CD4-positive, alpha-beta memory T cell (primary cell): ENCODE results near the gene ST7L. TPM values are rescaled to one million over a fixed set of nuclear protein-coding genes. Genes with fewer than 3 reads are reported as not detected.

ENCODE experiments used
- CTCF ChIA-PET: fragments of 350-600 bp; sonication (Branson Sonifier 250); formaldehyde crosslinking; loops from one replicate; lab custom pipeline; 2021; ENCODE audit warnings: inconsistent platforms; ENCODE audit not compliant: partially characterized antibody; lab: Charles Lee
- POLR2A ChIA-PET: fragments of 350-600 bp; sonication (Branson Sonifier 250); formaldehyde crosslinking; loops from one replicate; lab custom pipeline; 2021; ENCODE audit not compliant: partially characterized antibody; lab: Charles Lee
- DNase-seq, 5 donors: peaks; one replicate each; pipeline versions ENCODE4 v3.0.0 to v3.0.0-alpha.2; 2020 to 2022; ENCODE audit warnings: mixed read lengths in 1 of 5
- H3K27ac ChIP-seq: one replicate; pipeline ENCODE4 v1.7.0; 2013; ENCODE audit warnings: low read depth, low read length
- H3K27me3 ChIP-seq: 2 replicates; pipeline ENCODE4 v1.7.0; 2013; ENCODE audit warnings: mild to moderate bottlenecking, low read length, moderate library complexity; ENCODE audit not compliant: insufficient read depth
- H3K36me3 ChIP-seq: 2 replicates; pipeline ENCODE4 v1.7.0; 2013; ENCODE audit warnings: mild to moderate bottlenecking, low read length, moderate library complexity; ENCODE audit not compliant: insufficient read depth
- H3K4me1 ChIP-seq: 2 replicates; pipeline ENCODE4 v1.7.0; 2013; ENCODE audit warnings: mild to moderate bottlenecking, low read length, moderate library complexity; ENCODE audit not compliant: insufficient read depth
- H3K4me3 ChIP-seq, 2 donors: one replicate each; pipeline ENCODE4 v1.7.0; 2013; ENCODE audit warnings: low read length in 2 of 2, mild to moderate bottlenecking in 1 of 2
- H3K9me3 ChIP-seq, 2 donors: one replicate each; pipeline ENCODE4 v1.7.0; 2013; ENCODE audit warnings: low read length in 2 of 2, control low read depth in 1 of 2; ENCODE audit not compliant: control insufficient read depth in 1 of 2
- H3K27ac Mint-ChIP-seq, 7 donors: one replicate each; pipeline ENCODE4 v1.8.0; 2020 to 2021; ENCODE audit warnings: mixed read lengths in 7 of 7, mild to moderate bottlenecking in 6 of 7, inconsistent platforms in 3 of 7, moderate library complexity in 3 of 7
- H3K27me3 Mint-ChIP-seq, 2 donors: one replicate each; pipeline ENCODE4 v1.8.0; 2020 to 2021; ENCODE audit warnings: mixed read lengths in 2 of 2
- H3K36me3 Mint-ChIP-seq, 2 donors: one replicate each; pipeline ENCODE4 v1.8.0; 2020 to 2021; ENCODE audit warnings: mixed read lengths in 2 of 2, inconsistent platforms in 1 of 2, mild to moderate bottlenecking in 1 of 2
- H3K4me1 Mint-ChIP-seq, 4 donors: one replicate each; pipeline ENCODE4 v1.8.0; 2020 to 2021; ENCODE audit warnings: mixed read lengths in 4 of 4, mild to moderate bottlenecking in 1 of 4
- H3K4me3 Mint-ChIP-seq, 8 donors: one replicate each; pipeline ENCODE4 v1.8.0; 2020 to 2021; ENCODE audit warnings: mixed read lengths in 8 of 8, mild to moderate bottlenecking in 7 of 8, moderate library complexity in 6 of 8, inconsistent platforms in 3 of 8
- H3K9me3 Mint-ChIP-seq, 8 donors: one replicate each; pipeline ENCODE4 v1.8.0; 2020 to 2021; ENCODE audit warnings: mixed read lengths in 8 of 8, mild to moderate bottlenecking in 5 of 8, inconsistent platforms in 3 of 8, moderate library complexity in 1 of 8
- intact Hi-C: fragments of 100-400 bp; cut with micrococcal nuclease; formaldehyde crosslinking; loops from one replicate; pipeline ENCODE4 v1.15.1; 2023
- polyA plus RNA-seq, 2 donors: library from polyadenylated mRNA; unstranded; fragments of 300-500 nt; fragmentation: Illumina TruSeq; gene quantifications; one replicate each; pipeline ENCODE4 v1.2.3, GENCODE V29; 2021
- total RNA-seq, 2 experiments: library from RNA; stranded (reverse); gene quantifications; one replicate each; pipeline ENCODE4 v1.2.3, GENCODE V29; 2021

ST7L gene
- total and polyA plus RNA-seq, 4 experiments from 2014 or later, result 10.9 to 27.2 (median 19.1) TPM

- Histone ChIP-seq H3K36me3 (no peaks in the 10 kb centered on the region), H3K4me1 (peaks cover 13% of the 10 kb centered on the region), H3K27ac (no peak overlapping the region), H3K9me3 (no peaks in the 10 kb centered on the region), H3K27me3 (no peaks in the 10 kb centered on the region), H3K4me3 (no peak overlapping the region)
- POLR2A ChIA-PET, result no interaction called here
- Mint-ChIP-seq H3K27ac (peak overlapping the region in 1 of 7 donors; percentile 1), H3K27me3 (peaks cover 0 to 3% of the 10 kb centered on the region in 2 donors), H3K9me3 (no peaks in the 10 kb centered on the region), H3K4me1 (peaks cover 0 to 20% (median 3%) of the 10 kb centered on the region in 4 donors), H3K36me3 (no peaks in the 10 kb centered on the region), H3K4me3 (no peak overlapping the region)
- no peak for DNase-seq
- CTCF ChIA-PET, result interaction anchor here (1.2 to 3.2 kb wide), 2 partner anchors 11 to 561 kb away, joined by 3 to 14 read pairs; partner anchors contain the start of gene LRIG2
- intact Hi-C loops, result no loop called here
Observed at GRCh38 chr1:112511897-112512296, 107.0 kb downstream of the ST7L start.

- CTCF ChIA-PET, result interaction anchor here (1.1 to 3.2 kb wide), 5 partner anchors 9 to 562 kb away, joined by 3 to 14 read pairs (median 3); partner anchors contain the start of gene PPM1J
- Histone ChIP-seq H3K27me3 (peaks cover 3% of the 10 kb centered on the region), H3K36me3 (no peaks in the 10 kb centered on the region), H3K9me3 (no peaks in the 10 kb centered on the region), H3K4me1 (peaks cover 13% of the 10 kb centered on the region), H3K4me3 (no peak overlapping the region), H3K27ac (no peak overlapping the region)
- POLR2A ChIA-PET, result interaction anchor here (3.5 kb wide), 1 partner anchor 108 kb away, joined by 12 read pairs; the partner anchor contains the start of genes CAPZA1 and ST7L
- no peak for DNase-seq
- peak overlapping the region in 4 of 8 donors; percentile 61 to 88 (median 75) for H3K4me3 Mint-ChIP-seq
- intact Hi-C loops, result no loop called here
- H3K27me3 Mint-ChIP-seq, result peaks cover 0 to 3% of the 10 kb centered on the region in 2 donors
- no peaks in the 10 kb centered on the region for H3K9me3 Mint-ChIP-seq
- peak overlapping the region in 1 of 7 donors; percentile 12 for H3K27ac Mint-ChIP-seq
- peaks cover 0 to 20% (median 3%) of the 10 kb centered on the region in 4 donors for H3K4me1 Mint-ChIP-seq
- H3K36me3 Mint-ChIP-seq, result no peaks in the 10 kb centered on the region
Observed at GRCh38 chr1:112510340-112510739, 108.6 kb downstream of the ST7L start.

- CTCF ChIA-PET, result interaction anchor here (1.1 to 3.2 kb wide), 5 partner anchors 8 to 205 kb away, joined by 3 to 14 read pairs (median 6); partner anchors contain the start of gene PPM1J
- no peak for DNase-seq
- Mint-ChIP-seq H3K4me3 (peak overlapping the region; percentile 65 to 88 (median 74)), H3K27ac (peak overlapping the region in 3 of 7 donors; percentile 2 to 61 (median 10)), H3K9me3 (no peaks in the 10 kb centered on the region), H3K4me1 (peaks cover 0 to 20% (median 3%) of the 10 kb centered on the region in 4 donors), H3K27me3 (peaks cover 0 to 4% of the 10 kb centered on the region in 2 donors), H3K36me3 (no peaks in the 10 kb centered on the region)
- intact Hi-C loops, result no loop called here
- POLR2A ChIA-PET, result interaction anchor here (0.6 to 3.5 kb wide), 2 partner anchors 109 to 205 kb away, joined by 4 to 12 read pairs; partner anchors contain the start of genes CAPZA1, PPM1J and ST7L
- peaks cover 13% of the 10 kb centered on the region for H3K4me1 ChIP-seq
- H3K4me3 ChIP-seq, result no peak overlapping the region
- no peaks in the 10 kb centered on the region for H3K36me3 ChIP-seq
- H3K27ac ChIP-seq, result no peak overlapping the region
- peaks cover 4% of the 10 kb centered on the region for H3K27me3 ChIP-seq
- H3K9me3 ChIP-seq, result no peaks in the 10 kb centered on the region
Observed at GRCh38 chr1:112509660-112510178, 109.2 kb downstream of the ST7L start.

- Histone ChIP-seq H3K27me3 (peaks cover 4% of the 10 kb centered on the region), H3K4me3 (peak overlapping the region in 1 of 2 donors; percentile 67), H3K36me3 (no peaks in the 10 kb centered on the region), H3K27ac (no peak overlapping the region), H3K4me1 (peaks cover 13% of the 10 kb centered on the region), H3K9me3 (no peaks in the 10 kb centered on the region)
- intact Hi-C loops, result no loop called here
- peaks cover 0 to 20% (median 3%) of the 10 kb centered on the region in 4 donors for H3K4me1 Mint-ChIP-seq
- peak; percentile 27 to 54 (median 31) for DNase-seq
- H3K9me3 Mint-ChIP-seq, result no peaks in the 10 kb centered on the region
- POLR2A ChIA-PET, result interaction anchor here (0.6 to 3.5 kb wide), 3 partner anchors 109 to 206 kb away, joined by 3 to 12 read pairs (median 4); partner anchors contain the start of genes CAPZA1, PPM1J and ST7L
- CTCF ChIA-PET, result interaction anchor here (1.6 to 2.5 kb wide), 4 partner anchors 16 to 199 kb away, joined by 3 to 7 read pairs (median 6); no protein-coding TSS in a partner anchor
- peak overlapping the region in 3 of 7 donors; percentile 2 to 61 (median 10) for H3K27ac Mint-ChIP-seq
- no peaks in the 10 kb centered on the region for H3K36me3 Mint-ChIP-seq
- H3K4me3 Mint-ChIP-seq, result peak overlapping the region; percentile 65 to 88 (median 74)
- H3K27me3 Mint-ChIP-seq, result peaks cover 4 to 7% of the 10 kb centered on the region in 2 donors
Observed at GRCh38 chr1:112509005-112509659, 109.8 kb downstream of the ST7L start.

GRCh38 chr1:112508278-112509004 lies 110.5 kb downstream of the ST7L start, which contains the start of gene WNT2B:
TSS of gene WNT2B (plus strand) at chr1:112508965. CDS start at chr1:112509263, 298 bp downstream.
- Histone ChIP-seq H3K4me3 (peak within 1 kb of the TSS; percentile 52 to 67), H3K4me1 (peaks cover 13% of the 10 kb centered on the region), H3K36me3 (no peaks in the 10 kb centered on the region), H3K27ac (no peak within 1 kb of the TSS), H3K9me3 (no peaks in the 10 kb centered on the region), H3K27me3 (peaks cover 6% of the 10 kb centered on the region)
- POLR2A ChIA-PET, result interaction anchor here (1.0 to 3.5 kb wide), 3 partner anchors 110 to 197 kb away, joined by 3 to 12 read pairs (median 3); partner anchors contain the start of genes CAPZA1 and ST7L
- CTCF ChIA-PET, result interaction anchor here (1.6 to 2.5 kb wide), 3 partner anchors 106 to 200 kb away, joined by 6 to 7 read pairs (median 6); no protein-coding TSS in a partner anchor
- Mint-ChIP-seq H3K36me3 (no peaks in the 10 kb centered on the region), H3K4me1 (peaks cover 0 to 20% (median 3%) of the 10 kb centered on the region in 4 donors), H3K27ac (peak within 1 kb of the TSS in 6 of 7 donors; percentile 2 to 64 (median 62)), H3K27me3 (peaks cover 7 to 11% of the 10 kb centered on the region in 2 donors), H3K9me3 (no peaks in the 10 kb centered on the region), H3K4me3 (peak within 1 kb of the TSS; percentile 84 to 93 (median 86))
- peak; percentile 55 to 63 (median 62) for DNase-seq
- intact Hi-C loops, result no loop called here

GRCh38 chr1:112507921-112508277 lies 111.0 kb downstream of the ST7L start:
- intact Hi-C loops, result no loop called here
- no peak overlapping the region for H3K27ac ChIP-seq
- POLR2A ChIA-PET, result interaction anchor here (1.0 to 3.5 kb wide), 2 partner anchors 111 to 128 kb away, joined by 3 to 12 read pairs; partner anchors contain the start of genes CAPZA1 and ST7L

More at GRCh38 chr1:112507921-112508277, 111.0 kb downstream of the ST7L start:
- Mint-ChIP-seq H3K4me1 (peaks cover under 1 to 20% (median 3%) of the 10 kb centered on the region in 4 donors), H3K4me3 (peak overlapping the region; percentile 84 to 93 (median 86)), H3K9me3 (no peaks in the 10 kb centered on the region), H3K27ac (peak overlapping the region in 1 of 7 donors; percentile 64), H3K27me3 (peaks cover 11 to 15% of the 10 kb centered on the region in 2 donors), H3K36me3 (no peaks in the 10 kb centered on the region)
- CTCF ChIA-PET, result interaction anchor here (1.6 to 2.5 kb wide), 2 partner anchors 107 to 200 kb away, joined by 6 to 7 read pairs; no protein-coding TSS in a partner anchor
- no peaks in the 10 kb centered on the region for H3K36me3 ChIP-seq
- no peaks in the 10 kb centered on the region for H3K9me3 ChIP-seq
- DNase-seq, result peak in 3 of 5 donors; percentile 9 to 14 (median 13)
- H3K27me3 ChIP-seq, result peaks cover 12% of the 10 kb centered on the region
- H3K4me1 ChIP-seq, result peaks cover 13% of the 10 kb centered on the region
- H3K4me3 ChIP-seq, result peak overlapping the region; percentile 52 to 67
